WERI-Rb-1 (cell line): Measurements from ENCODE around the gene FBN3.

Source experiments
- DNase-seq: peaks from one replicate; pipeline ENCODE4 v3.0.0-alpha.2; 2020
- H3K27ac ChIP-seq: fragments of 250-450 bp; sonication (Bioruptor Pico); 2 replicates; pipeline ENCODE4 v1.5.1; 2020; ENCODE audit warnings: mild to moderate bottlenecking, moderate library complexity
- H3K27me3 ChIP-seq: fragments of 250-450 bp; sonication (Bioruptor Pico); 2 replicates; pipeline ENCODE4 v1.5.1; 2021; ENCODE audit warnings: mild to moderate bottlenecking, low read depth, moderate library complexity; ENCODE audit not compliant: insufficient read depth, severe bottlenecking
- H3K36me3 ChIP-seq: fragments of 250-450 bp; sonication (Bioruptor Pico); 2 replicates; pipeline ENCODE4 v1.5.1; 2020; ENCODE audit warnings: mild to moderate bottlenecking, moderate library complexity
- H3K4me3 ChIP-seq: 2 replicates; pipeline ENCODE4 v1.5.1; 2011; ENCODE audit warnings: low read depth, mild to moderate bottlenecking, control low read depth, low read length
- H3K9me3 ChIP-seq: fragments of 250-450 bp; sonication (Bioruptor Pico); 2 replicates; pipeline ENCODE4 v1.5.1; 2021; ENCODE audit warnings: mild to moderate bottlenecking, moderate library complexity; ENCODE audit not compliant: severe bottlenecking
- TF ChIP-seq, protein P1 (sequence below): IDR thresholded peaks from 2 replicates; pipeline ENCODE4 v1.5.1; 2011; ENCODE audit warnings: low read depth, mild to moderate bottlenecking, control low read depth, inconsistent platforms, low read length

FBN3 gene

DNA sequence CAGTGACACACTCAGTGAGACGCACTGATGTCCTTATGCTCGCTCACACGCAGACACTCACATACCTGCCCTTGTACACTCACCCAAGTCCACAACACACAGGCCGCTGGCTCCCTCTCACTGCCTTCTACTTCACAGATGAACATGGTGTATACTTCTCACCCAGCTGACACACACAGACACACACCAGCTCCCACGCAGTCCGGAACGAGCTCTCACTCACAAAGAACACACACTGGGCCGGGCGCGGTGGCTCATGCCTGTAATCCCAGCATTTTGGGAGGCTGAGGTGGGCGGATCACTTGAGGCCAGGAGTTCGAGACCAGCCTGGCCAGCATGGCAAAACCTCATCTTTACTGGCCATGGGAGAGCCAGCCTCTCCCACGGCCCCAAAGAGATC lies 65.2 kb downstream of the FBN3 start:
- H3K27me3 ChIP-seq, result no peaks in the 10 kb centered on the region
- no peak for DNase-seq
- peaks cover 16% of the 10 kb centered on the region for H3K36me3 ChIP-seq
- H3K9me3 ChIP-seq, result no peaks in the 10 kb centered on the region
- H3K27ac ChIP-seq, result no peak overlapping the region
- H3K4me3 ChIP-seq, result no peak overlapping the region
- TF ChIP-seq, protein P1, sequence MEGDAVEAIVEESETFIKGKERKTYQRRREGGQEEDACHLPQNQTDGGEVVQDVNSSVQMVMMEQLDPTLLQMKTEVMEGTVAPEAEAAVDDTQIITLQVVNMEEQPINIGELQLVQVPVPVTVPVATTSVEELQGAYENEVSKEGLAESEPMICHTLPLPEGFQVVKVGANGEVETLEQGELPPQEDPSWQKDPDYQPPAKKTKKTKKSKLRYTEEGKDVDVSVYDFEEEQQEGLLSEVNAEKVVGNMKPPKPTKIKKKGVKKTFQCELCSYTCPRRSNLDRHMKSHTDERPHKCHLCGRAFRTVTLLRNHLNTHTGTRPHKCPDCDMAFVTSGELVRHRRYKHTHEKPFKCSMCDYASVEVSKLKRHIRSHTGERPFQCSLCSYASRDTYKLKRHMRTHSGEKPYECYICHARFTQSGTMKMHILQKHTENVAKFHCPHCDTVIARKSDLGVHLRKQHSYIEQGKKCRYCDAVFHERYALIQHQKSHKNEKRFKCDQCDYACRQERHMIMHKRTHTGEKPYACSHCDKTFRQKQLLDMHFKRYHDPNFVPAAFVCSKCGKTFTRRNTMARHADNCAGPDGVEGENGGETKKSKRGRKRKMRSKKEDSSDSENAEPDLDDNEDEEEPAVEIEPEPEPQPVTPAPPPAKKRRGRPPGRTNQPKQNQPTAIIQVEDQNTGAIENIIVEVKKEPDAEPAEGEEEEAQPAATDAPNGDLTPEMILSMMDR, result no peak

DNA sequence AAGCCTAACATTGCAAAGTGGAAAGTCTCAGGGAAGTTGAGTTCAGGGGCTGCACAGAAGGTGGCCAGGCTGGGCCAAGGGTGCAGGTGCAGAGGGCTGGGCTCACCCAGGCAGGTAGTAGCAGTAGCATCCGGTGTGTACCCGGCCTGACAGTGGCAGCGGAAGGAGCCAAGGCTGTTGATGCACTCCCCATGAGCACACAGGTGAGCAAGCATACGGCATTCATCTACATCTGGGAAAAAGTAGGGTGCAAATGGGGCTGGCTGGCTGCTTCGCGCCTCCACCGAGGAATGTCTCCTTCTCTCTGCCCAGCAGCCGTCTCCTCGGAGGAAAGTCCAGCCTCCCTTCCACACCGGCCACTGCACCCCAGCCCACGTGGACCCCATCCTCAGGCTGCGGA lies 66.3 kb downstream of the FBN3 start:
- Histone ChIP-seq H3K27me3 (no peaks in the 10 kb centered on the region), H3K9me3 (no peaks in the 10 kb centered on the region), H3K36me3 (peaks cover 6% of the 10 kb centered on the region), H3K27ac (no peak overlapping the region), H3K4me3 (no peak overlapping the region)
- TF ChIP-seq, protein P1, result no peak
- no peak for DNase-seq

DNA sequence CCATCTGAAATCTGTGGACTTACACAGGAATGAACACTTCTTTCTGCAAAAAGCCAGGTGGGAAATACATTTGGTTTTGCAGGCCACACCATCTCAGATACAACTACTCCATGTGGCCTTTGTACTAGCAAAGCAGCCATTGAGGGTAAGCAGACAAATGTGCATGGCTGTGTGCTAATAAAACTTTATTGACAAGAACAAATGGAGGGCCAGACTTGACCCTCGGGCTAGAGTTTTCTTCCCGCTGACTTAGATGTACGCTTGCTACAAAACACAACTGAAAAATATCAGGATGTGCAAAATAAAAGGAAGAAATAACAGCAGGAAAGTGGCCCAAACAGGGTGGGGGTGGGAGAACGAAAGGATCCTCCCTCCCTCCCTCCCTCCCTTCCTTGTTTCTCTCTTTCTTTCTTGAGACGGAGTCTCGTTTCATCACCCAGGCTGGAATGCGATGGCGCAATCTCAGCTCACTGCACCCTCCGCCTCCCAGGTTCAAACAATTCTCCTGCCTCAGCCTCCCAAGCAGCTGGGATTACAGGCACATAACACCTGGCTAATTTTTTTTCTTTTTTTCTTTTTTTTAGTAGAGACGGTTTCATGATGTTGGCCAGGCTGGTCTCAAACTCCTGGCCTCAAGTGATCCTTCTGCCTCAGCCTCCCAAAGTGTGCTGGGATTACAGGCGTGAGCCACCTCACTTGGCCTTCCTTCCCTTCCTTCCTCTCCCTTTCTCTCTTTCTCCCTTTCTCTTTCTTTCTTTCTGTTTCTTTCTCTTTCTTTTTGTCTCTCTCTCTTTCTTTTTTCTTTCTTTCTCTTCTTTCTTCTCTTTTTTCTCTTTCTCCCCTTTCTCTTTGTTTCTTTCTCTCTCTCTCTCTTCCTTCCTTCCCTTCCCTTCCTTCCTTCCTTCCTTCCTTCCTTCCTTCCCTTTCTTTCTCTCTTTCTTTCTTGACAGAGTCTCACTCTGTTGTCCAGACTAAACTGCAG lies 67.5 kb downstream of the FBN3 start:
- Histone ChIP-seq H3K27ac (no peak overlapping the region), H3K9me3 (no peaks in the 10 kb centered on the region), H3K27me3 (no peaks in the 10 kb centered on the region), H3K4me3 (no peak overlapping the region), H3K36me3 (no peaks in the 10 kb centered on the region; the same call in 1 of the 2 replicates)
- DNase-seq, result no peak
- TF ChIP-seq, protein P1, result no peak

DNA sequence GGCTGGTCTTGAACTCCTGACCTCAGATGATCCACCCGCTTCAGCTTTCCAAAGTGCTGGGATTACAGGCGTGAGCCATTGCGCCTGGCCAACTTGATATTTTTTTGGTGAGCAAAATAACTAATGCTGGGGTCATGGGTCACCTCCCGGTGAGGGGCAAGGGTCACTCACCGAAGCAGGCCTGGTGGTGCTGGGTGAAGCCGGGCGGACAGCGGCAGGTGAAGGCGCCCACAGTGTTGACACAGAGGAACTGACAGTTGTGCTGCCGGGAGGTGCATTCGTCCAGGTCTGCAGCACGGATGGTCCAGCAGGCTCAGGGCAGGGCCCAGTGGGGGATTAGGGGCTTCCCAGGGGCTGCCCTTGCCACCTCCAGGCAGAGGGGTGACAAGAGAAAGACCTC lies 68.6 kb downstream of the FBN3 start:
- Histone ChIP-seq H3K36me3 (no peaks in the 10 kb centered on the region), H3K4me3 (no peak overlapping the region), H3K27me3 (no peaks in the 10 kb centered on the region), H3K9me3 (no peaks in the 10 kb centered on the region), H3K27ac (no peak overlapping the region)
- no peak for DNase-seq
- TF ChIP-seq, protein P1, result no peak

DNA sequence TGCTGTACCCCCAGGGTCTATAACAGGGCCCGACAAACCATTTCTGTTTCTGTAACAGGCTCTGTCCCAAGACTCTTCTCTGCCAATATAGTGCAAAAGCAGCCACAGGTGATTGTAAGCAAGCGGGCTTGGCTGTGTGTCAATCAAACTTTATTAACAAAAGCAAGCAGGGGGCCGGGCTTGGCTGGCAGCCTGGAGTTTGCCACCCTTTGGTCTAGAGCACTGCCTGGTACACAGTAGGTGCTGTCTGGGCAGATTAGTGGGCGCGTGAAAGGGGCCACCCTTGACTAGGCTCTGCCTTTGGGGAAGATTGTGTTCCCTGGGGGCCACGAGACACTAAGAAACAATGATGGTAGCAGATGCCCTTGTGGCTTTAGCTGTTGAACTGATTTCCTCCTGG lies 69.4 kb downstream of the FBN3 start:
- no peaks in the 10 kb centered on the region for H3K27me3 ChIP-seq
- H3K27ac ChIP-seq, result no peak overlapping the region
- no peak overlapping the region for H3K4me3 ChIP-seq

More for the DNA sequence above, 69.4 kb downstream of the FBN3 start:
- TF ChIP-seq, protein P1, result no peak
- no peak for DNase-seq
- peaks cover 6% of the 10 kb centered on the region for H3K36me3 ChIP-seq
- no peaks in the 10 kb centered on the region for H3K9me3 ChIP-seq
